ENCODE data around the gene MS4A6E.
"Not testable (repeated sequence)": the region's sequence is repeated elsewhere in the genome, so short reads cannot be mapped to it uniquely, and the experiment has no call there.

Gene MS4A6E

DNA sequence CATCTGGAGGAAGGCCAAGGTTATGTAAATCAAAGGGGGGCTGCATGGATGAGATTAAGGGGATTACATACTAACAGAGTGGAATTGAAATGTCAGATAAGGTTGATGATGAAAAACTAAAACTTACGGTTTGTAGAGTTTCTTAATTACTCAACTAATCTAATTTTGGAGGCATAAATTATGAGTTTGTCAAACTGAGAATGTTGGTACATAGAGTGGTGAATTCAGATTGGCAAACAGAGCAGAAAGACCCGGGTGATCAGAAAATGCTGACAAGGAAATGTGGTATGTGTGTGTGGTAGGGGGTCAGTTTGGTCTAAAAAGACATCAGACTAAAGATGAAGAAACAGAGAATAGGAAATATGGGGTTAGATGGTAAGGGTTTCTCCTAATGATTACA lies 11.0 kb downstream of the MS4A6E start:
- no peak for DNase-seq

DNA sequence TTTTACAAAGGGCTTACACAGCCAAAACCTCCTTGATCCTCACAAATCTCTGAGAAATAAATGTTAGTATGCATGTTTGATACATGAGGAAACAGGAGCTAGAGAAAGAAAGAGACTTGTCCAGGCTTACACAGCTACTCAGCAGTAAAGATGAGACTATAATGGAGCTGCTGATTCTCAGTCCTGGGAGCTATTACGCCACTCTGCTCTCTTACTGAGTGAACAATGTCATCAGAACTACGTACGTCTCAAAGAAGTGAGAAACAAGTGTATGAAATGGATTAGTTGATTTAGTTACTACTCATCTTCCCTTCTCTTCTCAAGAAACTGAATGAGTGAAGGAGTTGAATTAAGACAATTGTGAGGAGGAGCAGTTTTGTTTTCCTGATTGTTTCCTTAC lies 12.3 kb downstream of the MS4A6E start:
- DNase-seq, result no peak

DNA sequence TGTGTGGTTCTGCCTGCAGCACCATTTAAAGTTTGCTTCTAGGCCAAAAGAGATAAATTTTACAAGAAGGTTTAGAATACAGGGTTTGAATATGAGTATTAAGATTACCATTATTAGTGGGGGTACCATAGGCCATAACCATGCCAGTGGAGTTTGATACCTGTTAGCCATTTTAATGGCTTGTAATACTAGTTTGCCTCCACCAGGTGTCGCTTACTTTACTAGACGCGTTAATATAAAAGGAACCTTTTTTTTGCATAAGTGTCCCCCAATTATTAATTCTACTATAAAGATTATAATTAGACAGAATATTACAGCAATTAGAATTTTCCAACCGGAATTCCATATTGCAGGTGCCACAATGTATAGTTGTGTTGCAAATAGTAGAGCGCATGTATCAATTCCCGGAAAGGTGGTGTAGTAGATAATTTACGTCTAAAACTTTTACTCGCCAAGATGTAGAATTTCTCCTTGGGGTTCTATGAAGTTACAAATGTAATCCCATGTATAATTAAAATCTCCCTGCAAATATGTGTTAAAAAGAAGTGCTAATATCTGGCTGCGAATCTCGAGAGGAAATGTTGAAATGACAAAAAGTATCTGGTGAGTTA lies 16.1 kb downstream of the MS4A6E start:
- DNase-seq, result no peak

DNA sequence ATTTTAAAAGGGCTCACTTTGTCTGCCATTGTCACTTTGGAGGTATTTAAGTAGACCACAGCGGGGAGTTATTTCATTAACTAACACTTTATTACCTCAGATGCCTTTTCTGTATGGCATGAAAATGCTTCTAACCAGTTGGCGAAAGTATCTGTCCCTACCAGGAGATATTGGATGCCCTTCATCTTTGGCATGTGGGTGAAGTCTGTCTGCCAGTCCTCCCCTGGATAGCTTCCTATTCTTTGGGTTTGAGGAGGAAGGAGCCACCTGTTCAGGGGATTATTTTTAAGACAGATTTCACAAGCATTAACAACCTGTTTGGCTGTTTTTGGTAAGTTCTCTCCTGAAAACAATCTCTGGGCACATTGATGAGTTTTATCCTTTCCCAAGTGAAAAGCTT lies 17.1 kb downstream of the MS4A6E start:
- no peak for DNase-seq

DNA sequence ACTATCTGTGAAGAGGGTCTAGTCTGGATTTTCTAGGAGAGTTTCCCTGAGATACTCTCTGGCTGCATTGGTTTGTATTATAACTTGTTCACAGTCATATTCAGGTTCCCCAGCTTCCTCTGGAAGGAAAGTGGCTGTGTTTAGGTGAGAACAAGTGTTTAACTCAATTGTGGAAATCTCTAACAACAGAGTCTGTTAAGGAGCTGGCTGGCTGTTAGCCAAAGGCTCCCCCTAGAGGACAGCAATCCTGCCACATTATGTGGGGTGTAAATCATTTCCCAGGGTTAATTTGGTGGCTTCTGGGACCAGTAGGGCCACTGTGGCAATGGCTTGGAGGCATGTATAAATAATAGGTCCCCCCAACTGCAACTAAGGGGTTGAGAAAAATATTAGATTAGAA lies 18.4 kb downstream of the MS4A6E start:
- DNase-seq, result no peak

DNA sequence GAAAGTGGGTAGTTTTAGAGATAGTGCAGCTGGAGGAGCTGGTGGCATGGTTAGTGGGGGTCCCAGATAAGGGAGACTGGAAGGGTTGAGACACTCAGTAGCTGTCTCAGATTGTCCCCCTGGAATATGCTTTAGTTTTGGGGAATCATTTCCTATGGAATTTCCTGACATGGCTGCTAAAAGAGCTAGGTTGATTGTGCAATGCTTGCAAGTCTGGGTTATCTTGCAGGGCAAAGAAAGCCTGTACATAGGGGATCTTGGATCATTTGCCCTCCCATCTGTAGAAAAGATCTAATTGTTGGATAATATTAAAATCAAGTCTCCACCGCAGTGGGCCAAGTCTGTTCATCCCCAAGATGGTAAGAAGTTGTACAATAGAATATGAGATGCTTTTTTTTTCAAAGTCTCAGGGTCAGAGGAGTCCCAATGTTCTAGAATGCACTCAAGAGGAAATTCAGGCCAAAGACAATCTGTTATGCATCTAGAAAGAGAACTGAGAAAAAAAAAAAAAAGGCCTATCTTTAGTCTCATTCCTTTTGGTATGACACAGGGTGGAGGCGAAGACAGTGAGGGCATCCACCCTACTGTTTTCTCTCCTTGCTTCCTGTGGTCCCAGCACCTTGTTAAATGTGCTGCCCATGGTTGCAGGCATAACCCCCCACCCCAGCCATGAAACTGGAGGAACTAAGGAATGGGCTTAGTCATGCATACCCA lies 20.2 kb downstream of the MS4A6E start:
- no peak for DNase-seq

DNA sequence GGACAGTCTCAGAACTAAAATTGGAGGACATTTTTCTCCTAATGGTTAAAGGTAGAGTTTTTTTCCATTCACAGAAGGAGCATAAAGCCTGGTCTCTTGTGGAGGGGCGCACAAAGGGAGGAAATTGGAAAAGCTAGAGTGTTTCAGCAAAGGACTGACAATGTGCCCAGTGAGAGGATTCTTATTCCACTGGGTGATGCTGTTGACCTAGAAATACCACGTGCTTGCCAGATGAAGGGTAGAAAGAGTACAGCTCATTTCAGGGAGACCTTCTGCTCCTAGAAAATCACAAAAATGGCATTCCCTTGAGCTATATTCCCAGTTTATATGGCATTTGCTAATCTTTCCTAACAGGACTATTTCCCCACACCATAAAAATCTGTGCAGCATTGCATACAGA lies 21.1 kb downstream of the MS4A6E start:
- no peak for DNase-seq

DNA sequence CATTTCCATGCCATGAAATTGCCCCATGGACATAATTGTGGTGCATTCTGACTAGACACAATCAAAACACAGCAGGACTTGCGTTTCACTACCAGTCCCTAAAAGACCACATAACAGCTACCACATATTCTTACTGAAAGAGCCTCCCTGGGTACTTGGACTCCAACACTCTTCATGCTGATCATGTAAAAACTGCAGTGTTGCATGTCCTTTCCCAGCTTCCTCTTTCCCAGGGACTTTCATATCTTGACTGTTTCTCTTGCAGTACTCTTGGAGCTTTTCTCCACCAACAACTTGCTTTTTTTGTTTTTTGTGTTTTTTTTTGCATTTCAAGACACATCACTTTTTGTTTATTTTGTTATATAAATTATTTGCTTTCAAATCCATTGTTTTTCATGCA lies 22.9 kb downstream of the MS4A6E start:
- no peak for DNase-seq

DNA sequence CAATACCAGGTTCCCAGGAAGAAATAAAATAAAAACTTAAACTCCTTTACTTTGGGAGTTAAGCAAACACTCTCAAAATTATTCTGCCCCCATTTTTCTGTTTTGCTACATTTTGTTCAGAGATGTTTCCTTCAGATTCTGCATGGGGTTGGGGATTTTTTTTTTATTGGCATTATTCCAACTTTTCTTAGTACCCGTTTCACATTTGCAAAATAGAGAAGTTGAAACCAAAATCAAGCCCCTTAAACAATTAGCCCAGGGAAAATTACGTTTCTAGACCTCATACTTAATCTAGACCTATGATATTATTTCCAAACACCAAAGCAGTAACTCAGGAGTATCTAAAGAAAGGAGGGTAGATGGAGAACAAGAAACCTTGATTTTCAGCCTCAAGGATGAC lies 30.7 kb downstream of the MS4A6E start:
- no peak for DNase-seq

DNA sequence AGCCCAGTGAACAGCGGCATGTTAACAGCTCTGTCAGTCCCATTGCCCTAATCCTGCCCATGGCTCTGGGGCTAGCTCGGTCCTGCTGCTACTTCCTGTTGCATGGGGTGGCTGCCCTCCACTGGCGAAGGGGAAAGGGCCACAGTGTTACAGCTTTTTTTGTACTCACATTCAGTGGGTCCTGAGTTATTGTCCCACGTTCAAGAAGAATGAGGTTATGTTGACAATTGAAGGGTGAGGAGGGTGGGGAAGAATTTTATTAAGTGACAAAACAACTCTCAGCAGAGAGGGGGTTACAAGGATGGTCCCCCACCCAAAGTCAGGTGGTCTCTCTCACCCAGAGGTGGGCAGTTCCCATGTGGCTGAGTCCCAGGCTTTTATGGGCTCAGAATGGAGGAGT lies 33.6 kb downstream of the MS4A6E start:
- no peak for DNase-seq

DNA sequence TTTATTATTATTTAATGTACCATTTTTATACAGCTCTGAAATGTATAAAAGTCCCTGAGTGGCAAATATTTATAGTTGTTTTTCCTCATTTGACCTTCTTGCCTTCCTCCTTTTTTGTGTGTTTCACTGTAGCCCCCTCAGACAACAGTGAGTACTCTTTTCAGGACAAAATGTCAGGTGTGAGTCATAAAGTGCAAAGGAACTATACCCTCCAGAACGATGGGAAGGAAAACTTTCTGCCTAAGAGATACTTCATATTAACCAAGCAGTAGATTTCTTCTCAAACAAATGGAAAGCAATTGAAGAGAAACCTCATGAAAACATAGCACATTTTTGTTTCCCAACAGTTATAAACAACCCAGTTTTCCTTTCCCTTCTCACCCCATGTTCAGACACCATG lies 35.2 kb downstream of the MS4A6E start:
- no peak for DNase-seq

DNA sequence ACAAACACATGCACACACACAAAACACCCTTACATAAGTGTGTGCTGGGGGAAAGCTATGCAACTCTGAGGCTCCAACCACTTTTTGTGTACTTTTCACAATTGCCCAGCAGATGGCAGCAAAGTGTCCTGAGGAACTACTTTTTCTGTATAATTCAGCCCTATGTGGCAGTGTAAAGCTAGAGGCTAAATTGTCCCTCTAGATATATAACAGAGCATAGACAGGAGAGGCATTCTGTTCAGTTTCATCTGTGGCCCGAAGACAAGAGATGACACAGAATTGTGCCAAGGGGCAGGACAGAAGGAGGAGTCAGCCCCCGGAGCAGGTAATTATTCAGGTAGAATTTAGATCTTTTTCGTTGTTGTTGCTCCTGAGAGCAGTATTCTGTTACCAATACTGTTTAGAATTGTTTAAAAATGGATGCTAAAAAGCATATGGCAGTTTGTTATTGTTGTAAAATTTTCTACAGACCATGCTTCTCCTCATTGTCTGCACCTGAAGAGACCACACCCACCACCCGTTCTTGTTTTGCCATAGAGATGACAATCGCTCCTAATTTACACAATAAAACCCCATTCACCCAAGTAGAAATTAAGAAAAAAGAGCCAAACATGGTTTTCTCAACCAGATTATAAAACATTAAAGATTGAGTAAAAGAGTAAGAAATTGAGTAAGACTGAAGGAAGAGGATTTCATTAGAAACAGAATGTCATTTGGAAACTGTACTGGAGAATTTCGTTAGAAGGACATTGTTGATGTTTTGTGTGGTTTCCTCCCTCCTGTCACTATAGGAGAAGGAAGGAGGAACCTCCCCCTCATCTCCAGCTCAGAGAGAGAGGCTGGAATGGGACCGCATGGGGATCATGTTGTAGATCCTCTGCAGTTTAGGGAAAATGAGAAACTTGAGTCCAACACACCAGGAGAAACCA lies 36.8 kb downstream of the MS4A6E start:
- DNase-seq, result peak; percentile 88

DNA sequence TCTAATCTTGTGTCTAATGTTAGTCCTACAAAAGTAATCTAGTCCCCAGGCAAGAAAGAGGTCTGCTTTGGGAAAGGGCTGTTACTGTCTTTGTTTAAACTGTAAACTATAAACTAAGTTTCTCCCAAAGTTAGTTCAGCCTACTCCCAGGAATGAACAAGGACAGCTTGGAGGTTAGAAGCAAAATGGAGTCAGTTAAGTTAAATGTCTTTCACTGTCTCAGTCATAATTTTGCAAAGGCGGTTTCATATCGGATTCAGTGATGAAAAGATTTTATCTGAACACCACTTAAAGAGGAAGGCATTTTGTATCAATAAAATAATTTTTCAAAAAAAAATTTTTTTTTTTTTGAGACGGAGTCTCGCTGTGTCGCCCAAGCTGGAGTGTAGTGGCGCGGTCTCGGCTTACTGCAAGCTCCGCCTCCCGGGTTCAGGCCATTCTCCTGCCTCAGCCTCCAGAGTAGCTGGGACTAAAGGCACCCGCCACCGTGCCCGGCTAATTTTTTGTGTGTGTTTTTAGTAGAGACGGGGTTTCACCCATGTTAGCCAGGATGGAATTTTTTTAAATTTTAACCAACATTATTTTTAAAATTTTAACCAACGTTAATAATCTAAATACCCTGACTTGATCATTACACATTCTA lies 39.3 kb downstream of the MS4A6E start:
- not testable (repeated sequence) for DNase-seq

DNA sequence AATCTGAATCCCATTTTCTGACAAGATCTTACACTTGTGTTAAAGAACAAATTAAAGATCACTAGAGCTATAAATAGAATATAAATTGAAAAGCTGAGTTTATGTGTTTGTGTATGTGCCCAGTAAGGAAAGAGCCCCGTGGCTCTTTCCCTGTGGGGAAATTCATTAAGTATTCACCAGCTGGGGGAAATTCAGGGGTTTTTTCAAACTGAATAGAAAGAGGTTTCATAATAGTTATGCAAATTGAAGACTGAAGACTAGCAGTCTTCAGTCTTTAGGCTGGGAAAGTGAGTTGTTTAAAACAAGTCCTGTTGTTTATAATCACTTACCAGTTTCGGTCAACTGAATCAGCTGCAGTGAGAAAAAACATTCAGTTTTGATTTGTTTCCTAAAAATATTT lies 40.0 kb downstream of the MS4A6E start:
- DNase-seq, result no peak

DNA sequence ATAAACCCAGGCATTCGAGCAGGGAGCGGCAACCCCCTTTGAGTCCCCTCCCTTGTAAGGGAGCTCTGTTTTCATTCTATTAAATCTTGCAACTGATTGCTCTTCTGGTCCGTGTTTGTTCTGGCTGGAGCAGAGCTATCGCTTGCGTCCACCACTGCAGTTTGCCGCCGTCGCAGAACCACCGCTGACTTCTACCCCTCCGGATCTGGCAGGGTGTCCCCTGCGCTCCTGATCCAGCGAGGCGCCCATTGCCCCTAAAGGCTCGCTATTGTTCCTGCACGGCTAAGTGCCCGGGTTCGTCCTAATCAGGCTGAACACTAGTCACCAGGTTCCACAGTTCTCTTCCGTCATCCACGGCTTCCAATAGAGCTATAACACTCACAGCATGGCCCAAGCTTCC lies 40.8 kb downstream of the MS4A6E start:
- no peak for DNase-seq

DNA sequence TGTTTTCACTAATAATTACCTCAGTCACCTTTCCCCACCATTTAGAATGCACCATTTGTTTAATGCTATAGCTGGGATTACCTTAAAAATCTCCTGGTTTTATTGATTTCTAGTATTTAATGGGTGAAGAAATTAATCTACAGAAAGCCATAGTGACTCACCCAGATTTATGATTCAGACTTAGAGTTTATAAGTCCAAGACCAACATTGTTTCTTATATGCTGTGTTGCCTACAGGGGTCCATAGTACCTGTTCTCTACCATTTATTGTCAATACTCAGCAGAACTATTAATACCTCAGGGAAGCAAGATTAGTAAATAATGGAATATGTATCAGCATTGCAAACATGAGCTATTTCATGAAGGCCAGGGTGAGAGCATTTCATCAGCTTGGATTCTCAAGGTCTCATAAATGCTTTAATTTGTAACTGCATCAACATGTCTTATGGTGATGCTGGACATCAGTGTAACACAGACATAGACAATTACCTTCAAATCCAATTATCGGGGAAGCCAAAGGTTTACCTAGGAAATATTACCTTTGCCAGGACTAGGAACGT lies 43.3 kb downstream of the MS4A6E start:
- DNase-seq, result no peak

DNA sequence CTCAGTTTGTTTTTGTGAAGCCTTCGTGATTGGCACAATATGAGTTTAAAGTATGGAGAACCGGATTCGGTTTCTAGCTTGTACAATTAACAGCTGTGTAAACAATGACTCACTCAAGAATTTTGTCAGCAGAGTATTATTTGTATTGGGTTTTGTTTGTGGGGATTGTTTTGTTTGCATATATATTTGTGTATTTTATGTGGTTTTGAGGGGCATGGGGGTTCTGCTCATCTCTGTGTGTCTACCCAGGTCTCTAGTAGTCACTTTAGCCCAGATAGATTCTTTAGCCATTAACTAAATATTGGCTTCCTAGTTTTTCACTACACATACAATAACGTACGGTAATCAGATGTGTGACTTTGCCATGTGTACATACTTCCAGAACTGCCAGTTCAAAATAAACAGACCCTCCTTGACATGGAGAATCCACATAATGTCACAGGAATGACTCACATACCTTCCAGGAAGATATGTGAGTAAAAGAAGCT lies 43.8 kb downstream of the MS4A6E start:
- DNase-seq, result peak; percentile 7

DNA sequence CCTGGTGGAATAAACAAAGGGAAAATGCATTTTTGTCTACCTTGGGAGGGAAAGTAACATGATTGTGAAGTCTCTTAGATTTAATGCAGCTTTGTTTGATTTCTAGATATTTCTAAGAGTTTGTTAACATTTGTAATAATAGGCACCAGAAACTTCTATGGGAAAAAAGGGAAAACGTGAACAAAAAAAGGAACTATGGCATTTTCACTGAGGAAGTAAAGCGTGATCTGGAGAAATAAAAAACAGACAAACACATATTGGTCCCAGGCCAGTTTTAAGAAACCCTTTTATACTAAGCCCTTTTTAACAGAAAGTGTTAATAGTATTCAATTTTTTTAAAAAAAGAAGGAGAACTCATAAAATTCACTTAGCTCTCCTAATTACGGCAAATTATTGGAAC lies 44.3 kb downstream of the MS4A6E start:
- no peak for DNase-seq

DNA sequence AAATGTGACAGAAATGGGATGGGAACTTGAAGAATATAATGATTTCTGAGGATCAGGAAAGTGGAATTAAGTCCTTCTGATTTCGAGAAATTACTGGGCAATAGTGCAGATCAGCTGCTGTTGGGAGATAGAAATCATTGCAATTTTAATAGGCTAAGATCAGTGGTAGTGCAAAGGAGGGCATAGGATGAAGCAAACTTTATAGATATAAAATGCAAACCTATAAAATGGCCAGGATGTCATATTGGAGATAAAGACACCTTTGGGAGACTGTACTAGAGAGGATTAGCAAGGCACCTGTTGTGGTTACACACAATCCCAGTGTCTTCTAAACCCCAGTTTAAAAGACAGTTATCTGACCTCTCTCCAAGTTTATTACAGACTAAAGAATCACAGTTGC lies 44.8 kb downstream of the MS4A6E start:
- no peak for DNase-seq

DNA sequence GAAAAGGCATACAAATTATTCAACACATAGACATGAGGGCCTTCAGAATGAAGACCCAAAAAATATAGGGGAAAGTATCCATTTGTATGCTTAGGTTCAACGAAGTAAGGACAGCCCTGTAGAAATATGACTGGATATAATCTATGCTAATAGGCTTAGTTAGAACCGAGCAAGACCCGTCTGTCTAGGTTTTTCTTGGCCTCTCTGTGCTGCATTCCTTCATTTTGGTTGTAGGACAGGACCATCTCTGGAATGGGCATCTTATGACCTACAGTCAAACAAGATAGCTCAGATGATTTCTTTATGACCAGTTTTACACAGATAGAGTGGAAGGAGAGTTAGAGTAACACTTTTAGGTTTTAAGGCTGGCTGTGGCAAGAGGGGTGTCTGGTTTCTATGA lies 45.7 kb downstream of the MS4A6E start:
- DNase-seq, result no peak

DNA sequence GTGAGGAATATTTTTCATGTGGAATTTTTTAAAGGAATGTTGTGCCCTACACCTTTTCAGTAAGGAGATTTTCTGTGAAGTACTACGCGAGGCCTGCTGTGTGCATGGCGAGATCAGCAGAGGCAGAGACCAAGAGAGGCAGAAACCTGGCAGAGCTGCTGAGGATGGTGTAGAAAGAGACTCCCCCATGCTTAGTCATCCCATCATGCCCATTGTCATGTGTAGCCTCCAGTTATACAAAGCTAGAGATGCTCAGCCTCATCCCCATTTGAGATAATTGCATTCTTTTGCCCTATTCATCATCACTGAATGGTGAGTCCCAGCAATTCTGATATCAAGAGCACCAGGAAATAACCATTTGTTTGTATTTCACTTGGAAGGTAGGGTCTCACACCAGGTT lies 48.3 kb downstream of the MS4A6E start:
- no peak for DNase-seq

DNA sequence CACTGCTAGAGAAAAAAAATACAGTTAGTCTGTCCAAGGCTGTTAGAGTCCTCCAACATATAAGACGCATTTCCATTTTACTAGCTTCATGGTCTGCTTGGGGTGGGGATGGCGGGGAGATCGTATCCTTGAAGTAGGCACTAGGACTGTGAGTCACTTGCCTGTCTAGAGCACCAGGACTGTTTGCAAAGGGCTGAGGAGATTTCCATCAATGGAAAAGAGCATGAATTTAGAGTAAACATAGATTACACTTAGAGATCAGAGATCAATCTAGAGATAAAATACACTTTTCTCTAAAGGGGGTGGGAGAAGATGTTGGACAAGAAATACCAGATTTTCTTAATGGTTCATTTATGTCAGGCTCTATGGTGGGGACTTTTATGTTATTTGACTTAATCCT lies 49.5 kb downstream of the MS4A6E start:
- no peak for DNase-seq
